ENCODE results near the gene OAS2. TPM values are rescaled to one million over a fixed set of nuclear protein-coding genes. Genes with fewer than 3 reads are reported as not detected.

OAS2 gene
- total RNA-seq, 1 donor from 2014 or later: not detected

- TF ChIP-seq CTCF (IDR thresholded peaks at IDR 0.05; ENCODE audit: partially characterized antibody, unreplicated experiment): no peak
- Mint-ChIP-seq H3K36me3 (ENCODE audit: unreplicated experiment) (no peaks in the 10 kb centered on the region), H3K27me3 (ENCODE audit: unreplicated experiment) (no peaks in the 10 kb centered on the region), H3K27ac (ENCODE audit: unreplicated experiment) (no peak overlapping the region), H3K4me3 (ENCODE audit: unreplicated experiment) (no peak overlapping the region), H3K4me1 (ENCODE audit: low read depth, unreplicated experiment) (no peaks in the 10 kb centered on the region), H3K9me3 (ENCODE audit: unreplicated experiment) (peaks cover 1% of the 10 kb centered on the region)
- DNase-seq: no peak
These were observed 4.5 kb upstream of the OAS2 start for GRCh38 chr12:112973818-112974231.

GRCh38 chr12:112974904-112975303 is 3.4 kb upstream of the OAS2 start:
- Mint-ChIP-seq H3K4me1 (ENCODE audit: low read depth, unreplicated experiment) (no peaks in the 10 kb centered on the region), H3K36me3 (ENCODE audit: unreplicated experiment) (no peaks in the 10 kb centered on the region), H3K27ac (ENCODE audit: unreplicated experiment) (no peak overlapping the region), H3K9me3 (ENCODE audit: unreplicated experiment) (peaks cover 1% of the 10 kb centered on the region), H3K4me3 (ENCODE audit: unreplicated experiment) (no peak overlapping the region), H3K27me3 (ENCODE audit: unreplicated experiment) (no peaks in the 10 kb centered on the region)
- TF ChIP-seq CTCF (IDR thresholded peaks at IDR 0.05; ENCODE audit: partially characterized antibody, unreplicated experiment): no peak
- no peak for DNase-seq

- Mint-ChIP-seq H3K27me3 (ENCODE audit: unreplicated experiment) (no peaks in the 10 kb centered on the region), H3K9me3 (ENCODE audit: unreplicated experiment) (peaks cover 1% of the 10 kb centered on the region), H3K4me3 (ENCODE audit: unreplicated experiment) (no peak overlapping the region), H3K27ac (ENCODE audit: unreplicated experiment) (no peak overlapping the region), H3K4me1 (ENCODE audit: low read depth, unreplicated experiment) (no peaks in the 10 kb centered on the region), H3K36me3 (ENCODE audit: unreplicated experiment) (peaks cover 4% of the 10 kb centered on the region)
- TF ChIP-seq CTCF (IDR thresholded peaks at IDR 0.05; ENCODE audit: partially characterized antibody, unreplicated experiment): no peak
- DNase-seq: no peak
These were observed 1.2 kb upstream of the OAS2 start for GRCh38 chr12:112977139-112977538.

GRCh38 chr12:112977641-112978040 is 678 bp upstream of the OAS2 start:
- H3K36me3 Mint-ChIP-seq (ENCODE audit: unreplicated experiment): peaks cover 4% of the 10 kb centered on the region
- TF ChIP-seq CTCF (IDR thresholded peaks at IDR 0.05; ENCODE audit: partially characterized antibody, unreplicated experiment): no peak
- H3K4me1 Mint-ChIP-seq (ENCODE audit: low read depth, unreplicated experiment): no peaks in the 10 kb centered on the region
- no peak overlapping the region for H3K27ac Mint-ChIP-seq (ENCODE audit: unreplicated experiment)
- H3K4me3 Mint-ChIP-seq (ENCODE audit: unreplicated experiment): no peak overlapping the region
- H3K27me3 Mint-ChIP-seq (ENCODE audit: unreplicated experiment): no peaks in the 10 kb centered on the region
- DNase-seq: no peak
- H3K9me3 Mint-ChIP-seq (ENCODE audit: unreplicated experiment): peaks cover 1% of the 10 kb centered on the region

- H3K9me3 Mint-ChIP-seq (ENCODE audit: unreplicated experiment): no peaks in the 10 kb centered on the region
- H3K27ac Mint-ChIP-seq (ENCODE audit: unreplicated experiment): no peak overlapping the region
- no peaks in the 10 kb centered on the region for H3K27me3 Mint-ChIP-seq (ENCODE audit: unreplicated experiment)
- H3K4me1 Mint-ChIP-seq (ENCODE audit: low read depth, unreplicated experiment): no peaks in the 10 kb centered on the region
- H3K36me3 Mint-ChIP-seq (ENCODE audit: unreplicated experiment): peaks cover 4% of the 10 kb centered on the region
- no peak for DNase-seq
- H3K4me3 Mint-ChIP-seq (ENCODE audit: unreplicated experiment): no peak overlapping the region
- no peak for TF ChIP-seq CTCF (IDR thresholded peaks at IDR 0.05; ENCODE audit: partially characterized antibody, unreplicated experiment)
These were observed 842 bp downstream of the OAS2 start for GRCh38 chr12:112979041-112979680.

Data from glutamatergic neuron (in vitro differentiated cells).